DMS153 treated with DMSO at 0.1 percent for 48 hours (cell line): ENCODE data around the gene CISTR.
"Not testable (repeated sequence)": the region's sequence is repeated elsewhere in the genome, so short reads cannot be mapped to it uniquely, and the experiment has no call there.

Source experiments
- DNase-seq: peaks from one replicate; lab custom pipeline; 2025; ENCODE audit not compliant: unreplicated experiment; lab: John Stamatoyannopoulos, UW

The CISTR gene

DNA sequence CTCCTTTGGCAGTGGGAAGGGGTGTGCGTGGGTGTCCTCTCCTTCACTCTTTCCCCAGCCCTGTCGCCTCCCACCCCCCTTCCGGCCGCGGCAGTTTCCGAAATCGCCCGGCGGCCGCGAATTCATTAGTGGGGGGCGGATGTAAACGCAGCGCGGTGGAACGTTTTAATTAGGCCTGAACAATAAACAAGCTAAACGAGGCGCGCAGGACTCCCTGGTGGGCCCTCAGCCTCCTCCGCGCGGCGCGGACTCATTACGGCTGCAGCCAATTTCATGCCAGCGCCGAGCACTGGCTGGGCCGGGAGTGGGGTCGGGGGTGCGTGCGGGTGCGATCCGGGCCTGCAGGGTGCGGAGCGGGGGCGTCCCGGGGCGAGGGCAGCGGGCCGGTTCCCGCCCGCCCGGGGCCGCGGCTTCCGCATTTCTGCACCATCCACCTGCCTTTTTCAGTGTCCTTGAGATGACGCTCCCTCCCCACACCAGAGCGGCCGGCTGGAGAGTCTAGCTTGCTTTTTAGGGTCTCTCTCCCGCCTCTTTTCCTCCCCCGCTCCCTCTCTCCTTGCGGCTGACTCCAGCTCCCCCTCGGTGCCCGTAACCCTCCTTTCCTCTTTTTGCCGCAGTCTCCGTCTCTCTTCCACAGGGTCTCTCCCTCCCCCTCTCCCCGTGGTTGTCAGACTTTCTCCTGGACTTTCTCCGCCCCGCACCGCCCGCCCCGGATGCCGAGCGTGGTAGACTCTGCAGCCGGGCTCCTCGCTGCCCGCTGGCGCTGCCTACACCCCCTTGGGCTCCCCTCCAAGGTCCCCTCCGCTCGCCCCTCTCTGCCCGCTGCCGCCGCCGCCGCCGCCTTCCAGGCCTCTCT lies at the start of gene CISTR:
Gene CISTR, minus strand, starts transcription at position 644 of the 856 bp plus-strand sequence.
- no peak for DNase-seq

DNA sequence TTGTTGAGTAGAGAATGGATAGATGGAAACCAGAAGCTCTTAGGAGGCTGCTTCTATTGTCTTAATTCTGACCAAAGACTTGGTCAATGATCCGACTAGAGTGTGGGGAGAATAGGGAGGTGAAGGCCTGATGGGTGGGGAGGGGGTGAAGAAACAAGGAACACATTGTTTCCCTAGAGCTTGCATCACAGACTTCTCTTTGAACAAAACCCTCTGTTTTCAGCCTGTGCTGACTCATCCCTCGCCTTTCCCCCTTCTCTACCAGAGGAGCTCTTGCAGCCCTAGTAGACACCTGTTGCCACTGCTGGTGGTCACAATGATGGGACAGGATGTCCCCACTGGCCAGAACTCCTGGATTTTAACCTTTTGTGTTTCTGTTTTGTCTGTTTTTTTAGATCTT lies 46.8 kb upstream of the CISTR start:
- no peak for DNase-seq

DNA sequence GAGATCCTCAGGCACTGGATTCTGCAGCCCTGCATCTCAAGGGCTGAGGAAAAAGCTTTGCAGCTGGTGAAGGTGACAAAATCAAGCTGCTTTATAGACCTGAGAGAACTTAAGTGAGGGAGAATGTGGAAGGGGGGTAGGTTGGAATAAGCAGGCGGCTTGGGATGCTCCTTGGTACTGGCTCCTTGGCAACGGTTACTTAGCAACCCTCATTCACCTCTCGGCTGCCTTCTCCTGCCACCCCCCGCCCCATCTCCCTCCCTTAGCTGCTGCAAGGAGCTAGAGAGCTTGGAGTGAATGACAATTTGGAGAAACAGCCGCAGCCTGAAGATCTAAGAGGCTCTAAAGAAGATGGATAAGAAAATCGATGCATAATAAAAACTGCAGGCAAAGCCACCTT lies 44.1 kb upstream of the CISTR start:
- no peak for DNase-seq

DNA sequence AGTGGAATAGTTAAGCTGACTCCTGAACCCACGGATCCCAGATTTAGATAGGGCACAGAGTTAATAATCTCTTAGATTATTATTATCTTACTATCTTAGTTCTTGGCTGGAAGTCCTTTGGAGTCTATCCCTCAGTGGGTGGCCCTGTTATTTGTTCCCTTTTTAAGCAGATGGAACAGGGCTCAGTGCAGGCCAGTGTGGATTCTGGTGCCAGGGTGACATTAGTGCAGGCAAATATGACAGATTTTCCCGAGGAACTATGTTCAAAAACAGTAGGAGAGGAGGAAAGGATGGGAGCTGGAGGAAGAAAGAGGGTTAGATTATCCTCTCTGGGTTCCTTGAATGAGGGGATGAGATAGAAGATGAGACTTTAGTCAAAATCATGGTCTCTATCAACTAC lies 41.4 kb upstream of the CISTR start:
- DNase-seq, result no peak

DNA sequence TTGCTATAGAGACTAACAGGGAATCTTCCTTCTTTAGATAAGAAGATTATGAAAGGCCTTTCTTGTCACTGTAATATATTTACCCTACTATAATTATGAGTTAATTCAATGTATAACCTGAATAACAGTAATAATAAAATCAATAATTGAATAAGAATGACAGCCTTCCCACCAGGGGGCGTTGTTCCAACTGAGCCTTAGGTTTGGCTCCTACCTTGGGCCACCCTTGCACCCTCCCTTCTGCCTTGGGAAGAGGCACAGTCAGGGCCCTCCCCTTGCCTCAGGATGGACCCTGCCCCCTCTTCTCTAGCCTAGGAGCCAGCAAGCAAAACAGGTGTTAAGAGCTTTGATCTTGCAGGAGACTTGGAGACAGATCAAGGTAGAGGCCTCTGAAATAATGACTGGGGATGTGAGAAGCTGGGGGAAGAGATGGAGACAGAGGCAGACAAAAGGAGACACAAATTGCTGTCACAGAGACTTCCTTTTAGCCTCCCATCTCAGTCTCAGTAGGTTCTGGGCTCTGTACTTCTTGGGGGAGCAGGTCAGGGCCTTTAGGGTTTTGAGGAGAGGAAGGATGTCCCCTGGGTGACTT lies 40.1 kb upstream of the CISTR start:
- no peak for DNase-seq

DNA sequence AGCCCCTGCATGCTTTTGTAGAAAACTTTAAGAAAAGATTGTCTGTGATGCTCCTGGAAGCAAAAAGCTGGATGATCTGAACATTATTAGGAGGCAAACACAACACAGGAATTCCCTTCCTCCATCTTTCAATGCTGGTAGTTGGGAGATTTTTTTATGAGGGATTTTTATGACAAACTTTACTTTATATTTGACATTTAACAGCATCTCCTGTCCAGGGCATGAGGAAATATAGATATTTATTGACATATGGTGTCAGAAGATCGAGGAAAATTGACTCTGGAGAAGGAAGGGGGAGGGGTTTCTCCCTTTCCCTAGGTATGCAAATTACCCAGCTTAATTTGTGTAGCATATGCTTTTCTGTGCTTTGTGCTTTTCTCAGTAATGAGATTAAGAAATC lies 37.8 kb upstream of the CISTR start:
- no peak for DNase-seq

DNA sequence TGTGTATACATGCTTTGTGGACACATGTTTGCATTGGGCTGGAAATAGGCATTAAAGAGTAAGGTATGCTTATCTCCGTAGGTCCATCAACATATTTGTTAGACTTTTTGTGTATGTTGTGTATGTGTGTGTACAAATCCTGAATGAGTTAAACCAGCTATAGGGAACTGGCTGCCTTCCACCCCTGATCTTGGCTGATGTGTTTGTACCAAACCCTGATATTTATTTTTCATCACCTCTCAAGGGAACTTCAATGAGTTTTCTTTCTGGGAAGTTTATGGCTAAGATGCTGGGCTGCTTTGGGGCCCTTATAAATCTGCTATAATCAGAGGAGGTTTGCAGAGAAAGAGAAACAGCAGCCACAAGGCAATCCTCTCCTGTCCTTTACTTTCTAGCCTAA lies 37.1 kb upstream of the CISTR start:
- DNase-seq, result no peak

DNA sequence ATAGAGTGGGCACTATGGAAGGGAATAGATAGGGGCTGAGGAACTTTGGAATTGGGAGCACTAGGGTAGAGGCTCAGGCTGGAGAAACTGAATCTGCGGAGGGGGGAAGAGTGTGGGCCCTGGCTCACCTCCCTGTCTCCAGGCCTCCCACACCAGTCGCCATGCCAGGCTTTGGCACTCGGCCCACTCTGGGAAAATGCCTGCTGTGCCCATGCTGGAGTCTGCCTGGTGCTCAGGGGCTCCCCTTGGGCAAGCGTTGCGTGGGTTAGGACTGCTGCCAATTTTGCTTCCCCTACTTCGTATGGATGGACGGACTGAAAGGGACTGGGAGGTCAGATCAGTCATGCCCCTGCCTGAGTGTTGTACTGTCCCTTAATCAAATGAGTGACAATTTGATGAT lies 34.6 kb upstream of the CISTR start:
- DNase-seq, result no peak

DNA sequence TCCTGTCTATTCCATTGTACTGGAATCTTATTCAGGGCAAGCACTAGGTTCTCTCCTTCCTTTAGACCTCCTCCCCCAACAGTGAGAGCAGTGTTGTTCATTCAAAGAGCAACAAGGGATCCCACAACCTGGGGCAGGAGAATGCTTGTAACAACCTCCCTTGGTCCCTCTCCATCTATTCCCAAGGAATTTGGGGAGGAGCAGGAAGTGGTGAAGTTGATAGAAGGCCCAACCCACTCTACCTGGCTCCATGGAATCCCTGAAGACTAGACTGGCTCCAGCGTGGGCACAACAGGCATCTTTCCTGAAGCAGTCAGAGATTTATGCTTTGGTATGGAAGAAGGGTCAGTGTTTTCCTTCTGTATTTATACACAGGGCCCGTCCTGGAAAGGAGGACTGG lies 33.4 kb upstream of the CISTR start:
- no peak for DNase-seq

DNA sequence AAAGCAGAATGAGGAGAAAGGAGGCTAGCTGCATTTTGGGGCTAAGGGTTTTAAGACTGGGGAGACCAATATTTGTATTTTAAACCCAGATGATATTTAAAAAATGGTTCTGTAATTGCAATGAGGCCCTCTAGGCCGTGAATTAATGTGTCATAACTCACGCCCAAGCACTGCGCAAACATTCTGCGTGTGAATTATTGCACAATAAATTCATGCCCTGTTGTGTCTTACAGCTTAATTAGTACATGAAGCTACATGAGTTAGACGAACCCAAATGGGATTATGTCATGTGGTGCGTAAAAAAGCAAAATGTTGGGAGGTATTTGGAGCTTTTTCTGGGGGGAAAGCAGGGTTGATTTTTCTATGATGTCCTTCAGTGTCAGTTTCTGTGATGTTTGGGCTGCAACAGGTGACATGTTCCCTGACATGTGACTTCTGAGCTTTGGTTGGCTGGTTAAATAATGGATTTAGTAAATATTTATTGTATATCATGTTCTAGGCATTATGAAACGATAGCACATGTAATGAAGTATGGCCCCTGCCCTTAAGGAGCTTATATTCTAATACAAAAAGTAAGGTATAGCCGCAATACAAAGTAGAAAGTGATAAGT lies 30.4 kb upstream of the CISTR start:
- no peak for DNase-seq

DNA sequence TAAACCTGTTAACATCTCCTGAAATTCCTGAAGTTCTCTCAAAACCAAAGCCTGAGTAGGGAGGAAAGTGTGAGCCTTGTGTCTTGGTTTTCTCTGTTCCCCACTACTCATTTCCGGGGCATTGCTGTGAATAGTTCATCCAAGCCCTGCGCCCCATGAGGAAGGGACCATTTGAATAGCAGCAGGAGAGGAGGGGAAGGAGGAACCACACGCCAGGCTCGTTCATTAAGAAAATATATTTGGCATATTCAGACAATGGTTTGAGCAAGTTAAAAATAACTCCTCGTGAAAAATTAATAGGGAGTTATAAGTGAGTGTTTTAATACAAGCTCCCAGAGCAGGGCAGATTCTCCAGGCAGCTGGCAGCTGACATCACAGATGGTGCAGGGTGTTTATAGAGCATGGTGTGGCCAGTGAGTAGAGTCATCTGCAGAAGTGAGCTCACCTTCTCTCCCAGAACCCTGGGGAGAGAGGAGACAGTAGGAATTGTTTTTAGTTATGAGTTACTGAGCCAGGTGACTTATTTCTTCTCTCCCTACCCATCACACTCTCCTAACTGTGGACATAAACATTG lies 29.5 kb upstream of the CISTR start:
- no peak for DNase-seq

DNA sequence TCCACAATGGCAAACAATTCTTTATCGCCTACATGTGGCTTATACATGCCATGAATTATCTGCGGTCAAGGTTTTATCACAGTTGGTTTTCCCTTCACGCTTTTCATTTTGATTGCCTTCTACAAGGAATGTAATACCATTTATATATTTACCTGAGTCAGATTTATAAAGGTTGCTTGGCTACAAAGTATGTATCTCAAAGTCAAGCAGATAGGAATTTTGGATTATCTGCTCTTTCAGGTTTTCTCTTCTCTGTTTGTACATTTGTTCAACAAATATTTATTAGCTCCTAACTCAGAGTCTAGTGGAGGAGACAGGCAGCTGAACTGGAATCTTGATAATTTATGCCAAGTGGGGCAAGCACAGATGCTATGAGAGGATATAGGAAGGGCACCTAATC lies 28.5 kb upstream of the CISTR start:
- no peak for DNase-seq

DNA sequence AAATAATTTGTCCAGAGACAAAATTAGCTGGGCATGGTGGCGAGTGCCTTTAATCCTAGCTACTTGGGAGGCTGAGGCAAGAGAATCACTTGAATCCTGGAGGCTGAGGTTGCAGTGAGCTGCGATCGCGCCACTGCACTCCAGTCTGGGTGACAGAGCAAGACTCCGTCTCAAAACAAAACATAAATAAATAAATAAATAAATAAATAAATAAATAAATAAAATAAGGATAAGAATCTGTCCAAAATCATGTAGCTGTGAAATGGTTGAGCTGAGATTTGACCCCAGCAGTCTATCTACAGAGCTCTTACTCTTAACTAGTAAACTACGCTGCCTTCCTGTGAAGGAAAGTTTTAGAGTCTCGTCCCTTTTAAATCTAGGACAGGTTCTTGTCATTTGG lies 27.9 kb upstream of the CISTR start:
- not testable (repeated sequence) for DNase-seq

DNA sequence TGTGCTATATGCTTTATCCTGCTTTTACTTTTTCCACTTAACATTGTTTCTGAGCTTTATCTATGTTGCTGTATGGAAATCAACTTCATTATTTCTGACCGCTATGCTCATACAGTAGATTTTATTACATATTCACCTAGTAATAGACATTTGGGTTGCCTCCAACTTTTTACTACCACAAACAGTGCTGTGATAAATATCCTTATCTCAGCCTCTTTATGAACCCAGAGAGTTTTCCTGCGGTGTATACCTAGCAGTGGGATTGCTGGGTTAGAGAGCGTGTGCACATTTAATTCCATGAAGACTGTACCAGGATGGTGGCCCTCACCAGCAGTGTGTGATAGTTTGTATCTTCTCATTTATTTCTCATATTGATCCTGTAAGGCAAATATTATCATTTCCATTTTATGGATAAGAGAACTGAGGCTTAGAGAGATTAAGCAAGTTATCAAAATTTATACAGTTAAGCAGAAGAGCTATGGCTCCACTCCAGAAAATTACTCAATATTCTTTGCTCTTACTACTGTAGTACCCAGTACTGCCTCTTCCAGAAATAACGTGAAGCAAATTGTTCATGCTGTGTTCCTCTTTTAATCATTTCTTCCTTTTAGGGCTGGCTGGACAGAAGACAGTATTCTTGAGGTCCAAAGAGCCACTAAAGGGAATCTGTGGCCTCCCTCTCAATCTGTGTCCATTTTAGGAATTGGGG lies 26.3 kb upstream of the CISTR start:
- no peak for DNase-seq

DNA sequence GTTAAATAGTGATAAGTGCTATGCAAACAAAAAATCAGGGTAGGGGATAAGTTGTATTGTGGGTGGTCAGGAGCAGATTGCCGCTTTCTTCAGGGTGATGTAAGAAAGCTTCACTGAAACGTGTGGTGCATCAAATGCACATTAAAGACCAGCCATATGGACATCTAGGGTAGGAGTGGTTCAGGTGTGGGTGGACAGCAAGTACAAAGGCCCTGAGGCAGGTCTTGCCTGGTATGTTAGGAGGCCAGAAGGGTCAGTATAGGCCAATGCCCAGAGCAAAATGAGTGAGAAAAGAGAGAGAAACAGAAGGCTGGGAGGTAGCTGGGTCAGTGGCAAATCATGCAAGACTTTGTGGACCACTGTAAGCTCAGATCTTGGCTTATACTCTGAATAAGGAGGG lies 25.6 kb upstream of the CISTR start:
- DNase-seq, result no peak

DNA sequence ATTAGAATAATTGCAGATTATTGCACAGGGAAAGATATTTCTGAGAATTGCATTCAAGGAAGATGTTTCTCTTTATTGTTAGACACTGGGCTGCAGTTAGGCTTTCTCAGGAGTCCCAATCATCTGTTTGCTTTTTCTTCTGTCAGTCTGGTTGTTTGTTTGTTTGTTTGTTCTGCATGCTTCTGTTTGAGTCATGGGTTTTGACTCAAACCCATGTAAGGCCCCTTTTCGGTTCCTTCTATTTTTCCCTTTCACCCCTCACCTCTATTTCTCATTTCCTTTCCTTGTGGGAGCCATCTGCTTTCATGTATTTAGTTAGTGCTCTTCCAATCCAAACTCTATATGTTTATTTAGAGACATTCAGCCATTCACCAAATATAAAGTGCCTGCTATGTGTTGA lies 25.1 kb upstream of the CISTR start:
- no peak for DNase-seq

DNA sequence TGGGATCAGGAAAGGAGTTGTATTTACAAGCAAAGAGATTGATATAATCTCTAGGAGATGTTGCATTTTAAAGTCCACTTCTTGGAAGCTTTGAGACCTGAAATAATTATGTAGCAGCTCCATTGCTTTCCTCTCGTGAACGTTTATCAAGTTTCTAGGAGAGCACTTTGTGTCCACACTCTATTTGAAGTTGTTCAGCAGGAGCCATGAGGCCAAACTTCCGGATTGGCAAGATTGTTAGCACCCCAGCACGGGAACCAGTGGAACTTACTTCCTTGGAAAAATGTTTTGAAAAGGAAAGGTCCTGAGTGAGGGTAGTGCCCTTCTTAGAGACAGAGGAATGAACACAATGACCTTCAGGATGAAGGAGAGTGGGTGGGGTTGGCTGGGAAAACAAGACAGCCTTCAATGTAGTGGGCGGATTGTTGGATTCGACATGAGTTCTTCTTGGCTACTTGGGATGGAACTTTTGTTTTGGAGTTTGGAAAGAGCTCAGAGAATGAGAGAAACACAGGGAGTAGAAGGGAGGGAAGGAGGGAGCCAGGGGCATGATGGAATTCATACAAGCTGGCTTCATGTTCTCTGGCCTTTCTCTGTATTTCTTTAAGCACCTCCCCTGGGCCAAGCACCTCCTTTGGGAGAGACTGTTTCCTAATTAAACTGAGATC lies 23.8 kb upstream of the CISTR start:
- DNase-seq, result no peak

DNA sequence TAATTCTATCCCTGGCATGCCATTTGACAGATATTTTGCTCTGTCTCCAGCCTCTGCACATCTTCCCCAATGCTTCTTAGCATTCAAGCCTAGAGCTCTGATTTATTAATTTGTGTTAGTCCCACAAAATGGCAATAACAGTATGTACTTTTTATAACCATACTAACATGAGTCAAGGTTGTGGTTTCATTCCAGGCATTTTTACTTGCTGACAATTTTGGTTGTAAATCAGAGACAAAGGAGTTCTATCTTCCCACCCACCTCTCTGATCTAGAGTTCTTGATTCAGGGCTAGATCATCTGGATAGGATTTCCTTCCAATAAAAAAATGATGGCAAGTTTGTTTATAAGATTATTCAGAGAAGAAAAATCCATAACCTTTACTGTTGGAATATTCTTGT lies 18.5 kb upstream of the CISTR start:
- no peak for DNase-seq

DNA sequence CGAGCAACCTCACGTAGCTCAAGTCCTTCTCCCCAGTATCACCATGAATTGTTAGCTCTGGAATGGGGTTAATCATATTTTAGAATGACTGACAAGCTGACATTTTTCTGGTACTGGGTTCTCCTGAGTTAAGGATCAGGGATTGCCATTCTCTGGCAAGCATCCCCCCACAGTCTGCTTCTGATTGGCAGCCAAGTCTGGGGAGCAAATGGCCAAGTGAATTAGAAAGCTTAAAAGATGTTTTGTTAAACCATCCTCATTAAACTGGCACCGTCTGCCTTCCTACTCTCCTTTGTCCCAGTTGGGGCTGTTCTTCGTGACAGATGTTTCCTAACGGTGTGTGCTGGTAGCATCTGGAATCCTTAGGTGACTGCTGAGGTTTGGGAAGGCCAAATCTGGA lies 17.2 kb upstream of the CISTR start:
- no peak for DNase-seq

DNA sequence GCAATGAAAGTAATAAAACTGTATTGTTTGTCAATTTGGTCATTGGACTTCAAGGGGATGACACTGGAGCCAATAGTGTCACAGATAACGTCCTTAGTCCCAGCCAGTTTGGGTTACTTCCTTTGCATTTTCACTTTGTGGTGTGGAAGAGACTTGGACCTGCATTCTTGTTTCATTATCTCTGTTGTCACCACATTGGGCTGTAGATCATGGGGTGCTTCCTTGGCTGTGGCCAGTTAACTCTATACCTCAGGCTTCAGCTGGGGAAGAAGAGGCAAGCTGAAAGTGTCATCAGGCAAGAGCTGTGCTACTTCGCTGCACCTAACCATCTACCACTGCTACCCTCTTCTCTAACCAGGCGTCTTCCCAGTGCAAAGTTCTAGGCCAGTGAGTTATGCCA lies 15.1 kb upstream of the CISTR start:
- DNase-seq, result no peak

DNA sequence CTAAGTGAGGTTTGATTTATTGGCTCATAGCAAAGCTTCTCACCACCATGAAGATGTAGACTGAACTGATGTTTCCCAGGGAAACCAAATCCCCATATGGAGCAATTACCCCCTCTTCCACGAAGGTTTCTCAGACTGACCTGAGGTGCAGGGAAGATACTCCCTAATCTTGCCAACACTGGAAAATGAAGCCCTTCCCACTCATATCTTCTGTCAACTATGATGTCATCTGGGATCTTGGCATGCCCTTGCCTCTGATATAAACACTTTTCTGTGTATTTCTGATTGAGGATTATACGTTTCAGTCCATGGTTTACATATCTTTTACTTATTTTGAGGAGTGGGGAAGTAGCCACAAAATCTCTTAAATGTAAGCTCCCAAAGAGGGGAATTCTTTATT lies 14.1 kb upstream of the CISTR start:
- DNase-seq, result no peak
